NCI-H2029 (cell line): ENCODE results near the gene CRISPLD2.

Source experiments
- DNase-seq: peaks from one replicate; lab custom pipeline; 2025; lab: John Stamatoyannopoulos, UW

The CRISPLD2 gene

GRCh38 chr16:84913315-84913714 is 93.5 kb downstream of the CRISPLD2 start:
- peak; percentile 44 for DNase-seq

GRCh38 chr16:84914273-84914672 is 94.5 kb downstream of the CRISPLD2 start:
- no peak for DNase-seq

GRCh38 chr16:84916178-84916577 is 96.4 kb downstream of the CRISPLD2 start:
- DNase-seq = no peak

GRCh38 chr16:84916850-84917249 is 97.1 kb downstream of the CRISPLD2 start:
- no peak for DNase-seq

- DNase-seq = no peak
These were observed 97.7 kb downstream of the CRISPLD2 start for GRCh38 chr16:84917492-84917891.

GRCh38 chr16:84918006-84918909 is 98.5 kb downstream of the CRISPLD2 start:
- DNase-seq = no peak

GRCh38 chr16:84919269-84919668 is 99.5 kb downstream of the CRISPLD2 start:
- no peak for DNase-seq

GRCh38 chr16:84919708-84920107 is 99.9 kb downstream of the CRISPLD2 start:
- no peak for DNase-seq

- DNase-seq = no peak
These were observed 100.5 kb downstream of the CRISPLD2 start for GRCh38 chr16:84920333-84920732.

GRCh38 chr16:84922351-84923120 is 102.8 kb downstream of the CRISPLD2 start:
- peak; percentile 32 for DNase-seq

- no peak for DNase-seq
These were observed 104.7 kb downstream of the CRISPLD2 start for GRCh38 chr16:84924331-84925091.

GRCh38 chr16:84925092-84925772 is 105.4 kb downstream of the CRISPLD2 start:
- peak; percentile 6 for DNase-seq

GRCh38 chr16:84925773-84926372 is 106.1 kb downstream of the CRISPLD2 start:
- DNase-seq = no peak

- no peak for DNase-seq
These were observed 106.7 kb downstream of the CRISPLD2 start for GRCh38 chr16:84926462-84926861.

- no peak for DNase-seq
These were observed 108.1 kb downstream of the CRISPLD2 start for GRCh38 chr16:84927621-84928591.

GRCh38 chr16:84928679-84929420 is 109.1 kb downstream of the CRISPLD2 start:
- no peak for DNase-seq

GRCh38 chr16:84929421-84930297 is 109.9 kb downstream of the CRISPLD2 start:
- no peak for DNase-seq
